GM08714 (cell line): Measurements from ENCODE around the gene ELOA2.
"Not testable (repeated sequence)": the region's sequence is repeated elsewhere in the genome, so short reads cannot be mapped to it uniquely, and the experiment has no call there.

ENCODE experiments used
- H3K4me3 ChIP-seq: fragments of 200-500 bp; sonication (Bioruptor generic); 2 replicates; pipeline ENCODE4 v1.5.1; 2014; ENCODE audit warnings: mild to moderate bottlenecking, low read length, inconsistent platforms
- ZNF274 ChIP-seq: IDR thresholded peaks from 2 replicates; pipeline ENCODE4 v1.6.1; 2012; ENCODE audit warnings: mild to moderate bottlenecking, low read depth, low read length

ELOA2 gene

GRCh38 chr18:47035156-47035671, at the start of gene ELOA2:
Gene ELOA2 (minus strand): TSS chr18:47035621. CDS start chr18:47035264, 357 bp downstream.
- no peak within 1 kb of the TSS for H3K4me3 ChIP-seq
- no peak for TF ChIP-seq ZNF274

- TF ChIP-seq ZNF274 = no peak
- H3K4me3 ChIP-seq = no peak overlapping the region
These were observed 46.2 kb upstream of the ELOA2 start for GRCh38 chr18:47081578-47081977.

- TF ChIP-seq ZNF274 = no peak
- no peak overlapping the region for H3K4me3 ChIP-seq
These were observed 45.5 kb upstream of the ELOA2 start for GRCh38 chr18:47080872-47081271.

GRCh38 chr18:47077111-47077510, 41.7 kb upstream of the ELOA2 start:
- H3K4me3 ChIP-seq = no peak overlapping the region
- TF ChIP-seq ZNF274 = no peak

GRCh38 chr18:47075098-47075883, 39.9 kb upstream of the ELOA2 start:
- no peak overlapping the region for H3K4me3 ChIP-seq
- TF ChIP-seq ZNF274 = no peak

GRCh38 chr18:47067648-47068047, 32.2 kb upstream of the ELOA2 start:
- TF ChIP-seq ZNF274 = no peak
- H3K4me3 ChIP-seq = no peak overlapping the region

GRCh38 chr18:47063096-47063495, 27.7 kb upstream of the ELOA2 start:
- no peak overlapping the region for H3K4me3 ChIP-seq
- TF ChIP-seq ZNF274 = no peak

- no peak for TF ChIP-seq ZNF274
- no peak overlapping the region for H3K4me3 ChIP-seq
These were observed 27.1 kb upstream of the ELOA2 start for GRCh38 chr18:47062471-47062870.

- no peak for TF ChIP-seq ZNF274
- no peak overlapping the region for H3K4me3 ChIP-seq
These were observed 18.9 kb upstream of the ELOA2 start for GRCh38 chr18:47054369-47054768.

- TF ChIP-seq ZNF274 = no peak
These were observed 15.0 kb upstream of the ELOA2 start for GRCh38 chr18:47050468-47050867.

GRCh38 chr18:47040982-47041381, 5.6 kb upstream of the ELOA2 start:
- H3K4me3 ChIP-seq = no peak overlapping the region
- TF ChIP-seq ZNF274 = no peak

More at GRCh38 chr18:47050468-47050867, 15.0 kb upstream of the ELOA2 start:
- no peak overlapping the region for H3K4me3 ChIP-seq

- TF ChIP-seq ZNF274 = no peak
- H3K4me3 ChIP-seq = no peak overlapping the region
These were observed 1.6 kb upstream of the ELOA2 start for GRCh38 chr18:47036927-47037578.

GRCh38 chr18:47036298-47036874, 965 bp upstream of the ELOA2 start:
- TF ChIP-seq ZNF274 = no peak
- no peak overlapping the region for H3K4me3 ChIP-seq

- not testable (repeated sequence) for H3K4me3 ChIP-seq
These were observed 830 bp downstream of the ELOA2 start for GRCh38 chr18:47034591-47034990.

- H3K4me3 ChIP-seq = no peak overlapping the region
- TF ChIP-seq ZNF274 = no peak
These were observed 2.5 kb downstream of the ELOA2 start for GRCh38 chr18:47032945-47033344.

- not testable (repeated sequence) for H3K4me3 ChIP-seq
These were observed 4.5 kb downstream of the ELOA2 start for GRCh38 chr18:47030887-47031286.

- not testable (repeated sequence) for H3K4me3 ChIP-seq
These were observed 5.6 kb downstream of the ELOA2 start for GRCh38 chr18:47029684-47030353.

- not testable (repeated sequence) for H3K4me3 ChIP-seq
These were observed 6.7 kb downstream of the ELOA2 start for GRCh38 chr18:47028738-47029137.

- not testable (repeated sequence) for H3K4me3 ChIP-seq
These were observed 9.8 kb downstream of the ELOA2 start for GRCh38 chr18:47025557-47026174.
